K562 (cell line): ENCODE results near the gene ZNF440. TPM values are rescaled to one million over a fixed set of nuclear protein-coding genes. Genes with fewer than 3 reads are reported as not detected.

Experiments
- ARID1B ChIP-seq: fragments of 450-650 bp; IDR thresholded peaks from 2 replicates; pipeline ENCODE4 v1.6.1; 2016; ENCODE audit warnings: antibody characterized with exemption, mild to moderate bottlenecking, inconsistent platforms
- CREM ChIP-seq: IDR thresholded peaks from 2 replicates; pipeline ENCODE4 v1.6.1; 2014; ENCODE audit warnings: antibody characterized with exemption, low read depth
- ELF1 ChIP-seq: fragments of 200-800 bp; sonication (Bioruptor generic); IDR thresholded peaks from 2 replicates; pipeline ENCODE4 v1.6.1; 2016; ENCODE audit warnings: missing genetic modification characterization, missing compliant biosample characterization
- ETV6 ChIP-seq, 3 experiments: fragments of 150-350 bp in 1 of 3; sonication (generic) in 1 of 3; formaldehyde crosslinking in 1 of 3; IDR thresholded peaks; 2 replicates each; pipeline versions ENCODE4 v1.6.1 to v1.8.0; 2014 to 2022; ENCODE audit warnings: borderline replicate concordance in 2 of 3, low read depth in 2 of 3, antibody characterized with exemption in 1 of 3, low read length in 1 of 3, mild to moderate bottlenecking in 1 of 3, missing genetic modification reagents in 1 of 3
- FOXP1 ChIP-seq: sonication (generic); formaldehyde crosslinking; IDR thresholded peaks from 2 replicates; pipeline ENCODE4 v1.8.0; 2022; ENCODE audit warnings: mild to moderate bottlenecking, missing genetic modification reagents
- HDAC1 ChIP-seq, 2 experiments: fragments of 450-650 bp; IDR thresholded peaks; 2 replicates each; pipeline ENCODE4 v1.6.1; 2016 to 2017; ENCODE audit warnings: inconsistent platforms in 1 of 2, mild to moderate bottlenecking in 1 of 2, moderate library complexity in 1 of 2
- HMGN3 ChIP-seq: IDR thresholded peaks from 2 replicates; pipeline ENCODE4 v1.6.1; 2011; ENCODE audit warnings: borderline replicate concordance, low read depth, mild to moderate bottlenecking, mixed read lengths, low read length; ENCODE audit not compliant: insufficient read length; ENCODE audit errors: extremely low read depth
- HNRNPLL ChIP-seq: fragments of 200-400 bp; formaldehyde crosslinking; IDR thresholded peaks from 2 replicates; pipeline ENCODE4 v1.6.1; 2017; ENCODE audit warnings: low read length, low read depth, mild to moderate bottlenecking; ENCODE audit not compliant: poor library complexity, severe bottlenecking
- JUND ChIP-seq, 2 experiments: IDR thresholded peaks; 2 replicates in 1 of 2; 3 replicates in 1 of 2; pipeline ENCODE4 v1.6.1; 2011; ENCODE audit warnings: borderline replicate concordance in 2 of 2, low read depth in 2 of 2, low read length in 2 of 2, improper control_type of control experiment in 1 of 2, missing biosample characterization in 1 of 2, missing genetic modification characterization in 1 of 2, missing genetic modification reagents in 1 of 2
- KAT2B ChIP-seq: IDR thresholded peaks from one replicate; pipeline ENCODE4 v1.6.1; 2012; ENCODE audit warnings: low read depth, mild to moderate bottlenecking, control low read depth, inconsistent platforms, low read length, moderate library complexity
- MTA2 ChIP-seq: fragments of 450-650 bp; IDR thresholded peaks from 2 replicates; pipeline ENCODE4 v1.6.1; 2016; ENCODE audit warnings: low read depth
- MTA3 ChIP-seq: fragments of 450-650 bp; formaldehyde crosslinking; IDR thresholded peaks from 2 replicates; pipeline ENCODE4 v1.6.1; 2017; ENCODE audit warnings: mild to moderate bottlenecking, borderline replicate concordance
- NEUROD1 ChIP-seq: fragments of 150-350 bp; IDR thresholded peaks from 2 replicates; pipeline ENCODE4 v1.6.1; 2014; ENCODE audit warnings: borderline replicate concordance, low read length, low read depth; ENCODE audit not compliant: partially characterized antibody
- NR2C2 ChIP-seq, 2 experiments: fragments of 200-800 bp in 1 of 2; sonication (Bioruptor generic) in 1 of 2; sonication (generic) in 1 of 2; formaldehyde crosslinking in 1 of 2; IDR thresholded peaks; 2 replicates each; pipeline versions ENCODE4 v1.6.1 to v1.8.0; 2016 to 2022; ENCODE audit warnings: mild to moderate bottlenecking in 1 of 2, missing compliant biosample characterization in 1 of 2, missing genetic modification characterization in 1 of 2, missing genetic modification reagents in 1 of 2
- POLR3A ChIP-seq: IDR thresholded peaks from 2 replicates; pipeline ENCODE4 v1.6.1; 2011; ENCODE audit warnings: borderline replicate concordance, mild to moderate bottlenecking, moderate library complexity; ENCODE audit not compliant: insufficient read length, insufficient read depth; ENCODE audit errors: extremely low read depth
- RNF2 ChIP-seq: sonication (generic); IDR thresholded peaks from 2 replicates; pipeline ENCODE4 v1.6.1; 2016
- SAP30 ChIP-seq: fragments of 200-600 bp; sonication (generic); IDR thresholded peaks from 2 replicates; pipeline ENCODE4 v1.6.1; 2012; ENCODE audit warnings: borderline replicate concordance, low read depth, mild to moderate bottlenecking, moderate library complexity, low read length, control low read depth, inconsistent platforms; ENCODE audit not compliant: insufficient read depth, poor library complexity, severe bottlenecking
- SMAD4 ChIP-seq: fragments of 250-450 bp; sonication (Bioruptor Pico); conservative IDR thresholded peaks from 2 replicates; pipeline ENCODE4 v1.8.0; 2021; ENCODE audit warnings: inconsistent platforms, mild to moderate bottlenecking, moderate library complexity
- SP2 ChIP-seq: IDR thresholded peaks from 2 replicates; pipeline ENCODE4 v1.6.1; 2011; ENCODE audit warnings: mild to moderate bottlenecking, low read depth, low read length, moderate library complexity; ENCODE audit not compliant: poor library complexity, severe bottlenecking; ENCODE audit errors: extremely low read depth
- TFAP4 ChIP-seq: sonication (generic); formaldehyde crosslinking; IDR thresholded peaks from 2 replicates; pipeline ENCODE4 v1.8.0; 2022; ENCODE audit warnings: missing genetic modification reagents, mild to moderate bottlenecking, moderate library complexity, borderline replicate concordance
- ZBTB7A ChIP-seq: IDR thresholded peaks from 2 replicates; pipeline ENCODE4 v1.6.1; 2011; ENCODE audit warnings: low read depth, mild to moderate bottlenecking, low read length, moderate library complexity, borderline replicate concordance; ENCODE audit not compliant: control insufficient read depth
- ZNF263 ChIP-seq: sonication (generic); formaldehyde crosslinking; IDR thresholded peaks from 2 replicates; pipeline ENCODE4 v1.8.0; 2022; ENCODE audit warnings: mild to moderate bottlenecking, missing genetic modification reagents, borderline replicate concordance
- polyA plus RNA-seq, 8 experiments: library from polyadenylated mRNA; depleted of rRNA in 4 of 8; stranded (reverse) in 5 of 8; unstranded in 3 of 8; fragments of >200 nt; fragmentation: Nextera tagmentation in 2 of 8; fragmentation: Illumina TruSeq in 1 of 8; extraction: Ambion mirVana in 2 of 8; extraction: Trizol in 1 of 8; gene quantifications; 2 replicates each; pipeline versions ENCODE4 v1.2.1 to v1.2.3, GENCODE V29; 2011 to 2014; ENCODE audit warnings: inconsistent platforms in 1 of 8, missing spikeins in 1 of 8
- total RNA-seq, 7 experiments: library from RNA; depleted of rRNA in 6 of 7; stranded (reverse); fragments of >200 nt in 6 of 7; fragmentation: Illumina TruSeq in 2 of 7; extraction: Trizol in 2 of 7; gene quantifications; 2 replicates each; pipeline versions ENCODE4 v1.2.1 to v1.2.3, GENCODE V29; 2011 to 2021; ENCODE audit warnings: low replicate concordance in 1 of 7

The ZNF440 gene
- total and polyA plus RNA-seq, 9 of the 15 experiments (the other 6 are each of a cell fraction or from before 2014, with no cell fraction given): 5.9 to 32.6 (median 13.4) TPM

GRCh38 chr19:11814029-11814699 lies at the start of gene ZNF440 (continued):
- TF ChIP-seq FOXP1: 0 out of 2 replicates have a peak, but pooled peaks have one; percentile 33
- no peak for TF ChIP-seq ZNF263 (CRISPR knock-in tag)
- TF ChIP-seq CREM: peak; percentile 76
- peak; percentile 64 for TF ChIP-seq SAP30
- no peak for TF ChIP-seq MTA2
- peak; percentile 67; the same call in 1 of the 2 replicates for TF ChIP-seq NR2C2 (CRISPR knock-in tag; IDR thresholded peaks at IDR 0.05)
- no peak for TF ChIP-seq NR2C2 (tag; IDR thresholded peaks at IDR 0.05)
- peak; percentile 79 for TF ChIP-seq MTA3
- peak; percentile 24; the same call in 1 of the 2 replicates for TF ChIP-seq SMAD4
- 0 out of 2 replicates have a peak, but pooled peaks have one; percentile 12 for TF ChIP-seq RNF2
- TF ChIP-seq KAT2B: no peak
- TF ChIP-seq ARID1B: no peak
- peak; percentile 30 for TF ChIP-seq SP2
- TF ChIP-seq HMGN3: peak; percentile 38
- no peak for TF ChIP-seq POLR3A
- TF ChIP-seq TFAP4: peak; percentile 55
- TF ChIP-seq NEUROD1: no peak
- no peak for TF ChIP-seq JUND (IDR thresholded peaks at IDR 0.05; ENCODE audit: borderline replicate concordance, low read depth, low read length)
- no peak for TF ChIP-seq JUND (tag; IDR thresholded peaks at IDR 0.05; ENCODE audit: borderline replicate concordance, low read depth, low read length)
- TF ChIP-seq HNRNPLL: peak; percentile 98
- TF ChIP-seq ELF1 (tag): no peak
- no peak for TF ChIP-seq ETV6 (IDR thresholded peaks at IDR 0.05; ENCODE audit: borderline replicate concordance in 1 of 2, low read depth in 2 of 2, low read length in 1 of 2)
- no peak for TF ChIP-seq ETV6 (CRISPR knock-in tag; IDR thresholded peaks at IDR 0.05; ENCODE audit: borderline replicate concordance)
- 0 out of 2 replicates have a peak, but pooled peaks have one; percentile 46 for TF ChIP-seq ZBTB7A
- TF ChIP-seq HDAC1 (IDR thresholded peaks at IDR 0.05): peak in 1 of 2 experiments; percentile 49; a peak in 1 of 4 replicates
